Esophagus squamous epithelium (tissue), 5 donors: Measurements from ENCODE around the gene AGAP2. TPM values are rescaled to one million over a fixed set of nuclear protein-coding genes. Genes with fewer than 3 reads are reported as not detected.

Experiments used
- DNase-seq: peaks from one replicate; lab custom pipeline; 2025; lab: John Stamatoyannopoulos, UW
- H3K27ac ChIP-seq, 4 donors: fragments of 200-600 bp; sonication (generic); one replicate each; pipeline ENCODE4 v1.5.1; 2016 to 2019; ENCODE audit warnings: mild to moderate bottlenecking in 1 of 4
- H3K27me3 ChIP-seq, 4 donors: fragments of 200-600 bp; sonication (generic); 1 replicate in 3 of 4; 2 replicates in 1 of 4; pipeline versions ENCODE4 v1.5.1 to v1.6.0; 2017 to 2021; ENCODE audit warnings: antibody characterized with exemption in 1 of 4
- H3K36me3 ChIP-seq, 3 donors: fragments of 200-600 bp; sonication (generic); one replicate each; pipeline ENCODE4 v1.5.1; 2016 to 2019
- H3K4me1 ChIP-seq, 3 donors: fragments of 200-600 bp; sonication (generic); one replicate each; pipeline ENCODE4 v1.5.1; 2017 to 2019
- H3K4me3 ChIP-seq, 4 donors: fragments of 200-600 bp; sonication (generic); 1 replicate in 3 of 4; 2 replicates in 1 of 4; pipeline ENCODE4 v1.5.1; 2016 to 2019; ENCODE audit warnings: mild to moderate bottlenecking in 2 of 4, moderate library complexity in 1 of 4
- H3K9me3 ChIP-seq, 3 donors: fragments of 200-600 bp; sonication (generic); one replicate each; pipeline ENCODE4 v1.5.1; 2016 to 2019
- CTCF ChIP-seq, 6 experiments: fragments of 450-650 bp in 4 of 6; fragments of 200-600 bp in 2 of 6; sonication (generic) in 2 of 6; IDR thresholded peaks; one replicate each; pipeline ENCODE4 v1.5.1; 2016 to 2019; ENCODE audit warnings: antibody characterized with exemption in 6 of 6, mild to moderate bottlenecking in 4 of 6, moderate library complexity in 4 of 6
- POLR2A ChIP-seq, 4 donors: fragments of 450-650 bp; IDR thresholded peaks; one replicate each; pipeline ENCODE4 v1.6.1; 2017; ENCODE audit warnings: antibody characterized with exemption in 4 of 4, mild to moderate bottlenecking in 4 of 4, moderate library complexity in 3 of 4
- WGBS, 2 donors: methylation state at CpG; one replicate each; pipeline ENCODE4 v1.1.5; 2018; 5-methylcytosine and 5-hydroxymethylcytosine counted together
- intact Hi-C: fragments of 100-400 bp; cut with DNase I; formaldehyde crosslinking; loops from one replicate; pipeline ENCODE4 v1.15.0; 2022
- total RNA-seq, 4 donors: library from RNA; depleted of rRNA; stranded (reverse); fragments of >200 nt; gene quantifications; one replicate each; pipeline ENCODE4 v1.1.0, GENCODE V29; 2016
- donor health status: DM: yes; HTN: yes; CAD: no.

AGAP2 gene
- total RNA-seq, 4 donors from 2014 or later: 0.88 to 2.3 (median 1.3) TPM

GRCh38 chr12:57720606-57721595 lies 17.6 kb downstream of the AGAP2 start:
- Histone ChIP-seq H3K9me3 (no peaks in the 10 kb centered on the region), H3K4me3 (no peak overlapping the region), H3K27ac (no peak overlapping the region), H3K27me3 (peaks cover 0 to 7% (median 0%) of the 10 kb centered on the region in 4 donors), H3K36me3 (peaks cover 11 to 65% (median 52%) of the 10 kb centered on the region in 3 donors), H3K4me1 (peaks cover 2 to 7% (median 6%) of the 10 kb centered on the region in 3 donors)
- 34 to 75% methylated on average over 2 to 5 of the region's 11 CpGs for WGBS, 2 donors
- TF ChIP-seq POLR2A (IDR thresholded peaks at IDR 0.05) (no peak), CTCF (IDR thresholded peaks at IDR 0.05) (no peak)
- intact Hi-C loops: no loop called here
- DNase-seq: no peak

- H3K27ac ChIP-seq: no peak overlapping the region
- H3K4me1 ChIP-seq: no peaks in the 10 kb centered on the region
- H3K9me3 ChIP-seq: no peaks in the 10 kb centered on the region
- TF ChIP-seq CTCF (IDR thresholded peaks at IDR 0.05) (no peak), POLR2A (IDR thresholded peaks at IDR 0.05) (no peak)
- intact Hi-C loops: no loop called here
- H3K36me3 ChIP-seq: peaks cover 16 to 74% (median 58%) of the 10 kb centered on the region in 3 donors
- WGBS, 2 donors: 94 to 95% methylated on average over 5 to 12 of the region's 20 CpGs
- H3K4me3 ChIP-seq: no peak overlapping the region
- no peaks in the 10 kb centered on the region for H3K27me3 ChIP-seq
- DNase-seq: no peak
Measured at GRCh38 chr12:57719777-57720605, 18.6 kb downstream of the AGAP2 start.

- Histone ChIP-seq H3K27ac (no peak overlapping the region), H3K9me3 (no peaks in the 10 kb centered on the region), H3K36me3 (peaks cover 16 to 85% (median 58%) of the 10 kb centered on the region in 3 donors), H3K27me3 (no peaks in the 10 kb centered on the region), H3K4me1 (no peaks in the 10 kb centered on the region), H3K4me3 (no peak overlapping the region)
- WGBS, 2 donors: 95 to 100% methylated on average over 8 of the region's 15 CpGs
- intact Hi-C loops: no loop called here
- TF ChIP-seq CTCF (IDR thresholded peaks at IDR 0.05) (no peak), POLR2A (IDR thresholded peaks at IDR 0.05) (no peak)
- no peak for DNase-seq
Measured at GRCh38 chr12:57718641-57719528, 19.7 kb downstream of the AGAP2 start.

GRCh38 chr12:57717846-57718640 lies 20.5 kb downstream of the AGAP2 start:
- Histone ChIP-seq H3K27ac (no peak overlapping the region), H3K9me3 (no peaks in the 10 kb centered on the region), H3K4me1 (no peaks in the 10 kb centered on the region), H3K4me3 (no peak overlapping the region), H3K27me3 (no peaks in the 10 kb centered on the region), H3K36me3 (peaks cover 16 to 94% (median 58%) of the 10 kb centered on the region in 3 donors)
- no peak for DNase-seq
- 93 to 94% methylated on average over 20 to 21 of the region's 22 CpGs for WGBS, 2 donors
- intact Hi-C loops: no loop called here
- TF ChIP-seq POLR2A (IDR thresholded peaks at IDR 0.05) (no peak), CTCF (IDR thresholded peaks at IDR 0.05) (no peak)
